Stimulated activated CD8-positive, alpha-beta memory T cell treated with anti-CD3 and anti-CD28 coated beads, Interleukin-12 subunit alpha, Interleukin-12 subunit beta, amount 100 ng/mL, for 24 hours (primary cell): Measurements from ENCODE around the gene TMEM244.
"Not testable (repeated sequence)": the region's sequence is repeated elsewhere in the genome, so short reads cannot be mapped to it uniquely, and the experiment has no call there.

Experiments
- DNase-seq: peaks from one replicate; pipeline ENCODE4 v3.0.0-alpha.2; 2020; ENCODE audit errors: extremely low read depth

The TMEM244 gene

DNA sequence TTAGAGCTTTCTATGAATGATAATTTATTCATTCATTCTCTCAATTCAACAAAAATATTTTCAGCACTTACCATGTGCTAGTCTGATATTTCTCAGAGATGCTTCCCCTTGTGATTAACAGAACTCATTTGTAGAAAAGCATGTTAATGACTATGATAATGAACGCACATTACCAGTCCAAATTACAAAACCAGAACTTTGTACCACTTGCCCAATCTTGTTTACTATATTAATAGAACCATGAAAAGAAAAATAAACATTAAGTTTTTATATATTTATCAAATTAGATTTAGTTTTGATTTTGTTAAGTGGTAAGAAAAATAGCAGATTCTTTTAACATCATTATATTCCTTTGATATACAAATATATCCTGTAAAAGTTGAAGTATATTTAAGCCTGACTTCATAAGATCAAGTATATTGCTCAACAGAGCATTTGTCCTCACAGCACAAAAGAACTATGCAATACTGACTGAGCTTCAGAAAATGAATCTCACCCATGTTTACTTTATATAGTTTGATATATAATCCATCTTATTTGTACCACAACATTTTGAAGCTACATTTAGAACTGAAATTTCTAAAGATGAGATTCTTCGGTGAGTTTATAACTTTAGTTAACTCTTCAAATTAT is 48.9 kb downstream of the TMEM244 start:
- DNase-seq: no peak

DNA sequence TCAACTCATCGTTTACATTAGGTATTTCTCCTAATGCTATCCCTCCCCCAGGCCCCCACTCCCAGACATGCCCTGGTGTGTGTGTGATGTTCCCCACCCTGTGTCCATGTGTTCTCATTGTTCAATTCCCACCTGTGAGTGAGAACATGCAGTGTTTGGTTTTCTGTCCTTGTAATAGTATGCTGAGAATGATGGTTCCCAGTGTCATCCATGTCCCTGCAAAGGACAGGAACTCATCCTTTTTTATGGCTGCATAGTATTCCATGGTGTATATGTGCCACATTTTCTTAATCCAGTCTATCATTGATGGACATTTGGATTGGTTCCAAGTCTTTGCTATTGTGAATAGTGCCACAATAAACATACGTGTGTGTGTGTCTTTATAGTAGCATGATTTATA is 54.0 kb downstream of the TMEM244 start:
- not testable (repeated sequence) for DNase-seq

DNA sequence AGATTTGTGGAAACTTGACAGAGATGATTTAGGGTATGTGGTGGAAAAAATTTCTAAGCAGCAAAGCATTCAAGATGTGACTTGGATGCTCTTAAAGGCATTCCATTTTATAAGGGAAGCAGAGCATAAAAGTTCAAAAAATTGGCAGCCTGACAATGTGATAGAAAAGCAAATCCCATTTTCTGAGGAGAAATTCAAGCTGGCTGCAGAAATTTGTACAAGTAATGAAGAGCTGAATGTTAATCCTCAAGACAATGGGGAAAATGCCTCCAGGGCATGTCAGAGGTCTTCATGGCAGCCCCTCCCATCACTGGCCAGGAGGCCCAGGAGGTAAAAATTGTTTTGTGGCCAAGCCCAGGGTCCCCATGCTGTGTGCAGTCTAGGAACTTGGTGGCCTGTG is 58.2 kb downstream of the TMEM244 start:
- DNase-seq: not testable (repeated sequence)

DNA sequence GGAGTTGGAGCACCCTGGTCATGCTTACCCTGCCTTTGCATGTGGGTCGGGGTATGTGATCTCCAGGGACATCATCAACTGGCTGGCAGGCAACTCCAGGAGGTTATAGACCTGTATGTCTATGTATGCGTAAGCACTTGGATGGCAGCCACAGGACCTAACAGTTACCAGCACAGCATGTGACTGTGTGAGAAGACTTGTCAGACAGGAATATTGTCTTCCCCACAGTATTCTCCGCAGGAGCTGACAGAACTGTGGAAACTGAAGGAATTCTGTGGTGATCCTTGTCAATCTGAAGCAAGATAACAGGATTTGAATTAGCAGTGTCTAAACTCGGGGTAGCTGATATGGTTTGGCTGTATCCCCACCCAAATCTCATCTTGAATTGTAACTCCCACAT is 59.2 kb downstream of the TMEM244 start:
- no peak for DNase-seq

DNA sequence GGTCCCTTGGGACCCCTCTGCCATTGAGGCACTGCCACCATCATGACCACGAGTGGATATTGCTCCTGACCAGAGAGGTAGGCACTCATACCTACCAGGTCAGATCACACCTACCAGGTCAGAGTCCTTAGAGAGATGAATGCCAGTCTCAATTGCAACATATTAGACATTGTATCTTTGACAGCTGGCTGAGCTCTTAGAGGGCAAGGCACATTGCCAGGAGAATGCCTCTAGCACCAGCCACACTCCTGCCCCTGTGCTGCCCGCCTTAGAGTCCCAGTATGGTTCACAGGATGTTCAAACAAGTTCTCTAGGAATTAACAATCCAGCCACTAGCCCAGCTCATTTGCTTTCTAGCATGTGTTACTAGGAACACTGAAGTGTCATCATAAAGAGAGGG is 65.9 kb downstream of the TMEM244 start:
- DNase-seq: no peak

DNA sequence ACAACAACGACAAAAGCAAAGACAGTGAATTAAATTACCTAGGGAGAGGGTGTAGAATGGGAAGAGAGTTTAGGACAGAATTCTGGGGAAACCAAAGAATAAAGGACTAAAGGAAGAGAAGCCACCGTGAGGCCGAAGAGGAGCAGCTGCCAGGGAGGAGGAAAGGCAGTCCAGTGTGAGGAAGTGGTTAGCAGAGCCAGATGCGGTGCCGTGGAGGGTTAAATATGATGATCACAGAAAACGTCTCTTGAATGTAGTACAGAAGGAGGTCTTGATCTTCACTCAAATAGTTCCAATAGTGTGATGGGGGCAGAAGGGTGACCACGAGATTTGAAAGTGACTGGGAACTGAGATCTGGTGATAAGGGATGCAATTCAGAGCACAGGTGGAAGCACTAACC is 67.7 kb downstream of the TMEM244 start:
- no peak for DNase-seq

DNA sequence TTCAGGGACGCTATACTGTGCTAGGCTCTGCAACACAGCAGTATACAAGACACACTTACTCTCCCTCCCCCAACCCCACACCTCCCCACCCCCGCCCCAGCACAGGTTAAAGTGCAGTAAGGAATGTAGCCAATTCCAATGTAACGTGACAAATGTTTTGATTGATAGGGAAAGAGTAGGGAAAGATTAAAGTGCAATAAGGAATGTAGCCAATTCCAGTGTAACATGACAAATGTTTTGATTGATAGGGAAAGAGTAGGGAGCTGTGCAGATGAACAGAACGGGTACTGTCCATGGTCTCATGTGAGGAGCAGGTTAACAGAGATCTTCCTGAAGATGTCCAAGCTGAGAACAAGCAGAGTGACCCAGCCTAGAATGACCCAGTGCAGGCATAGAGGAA is 69.1 kb downstream of the TMEM244 start:
- DNase-seq: no peak

DNA sequence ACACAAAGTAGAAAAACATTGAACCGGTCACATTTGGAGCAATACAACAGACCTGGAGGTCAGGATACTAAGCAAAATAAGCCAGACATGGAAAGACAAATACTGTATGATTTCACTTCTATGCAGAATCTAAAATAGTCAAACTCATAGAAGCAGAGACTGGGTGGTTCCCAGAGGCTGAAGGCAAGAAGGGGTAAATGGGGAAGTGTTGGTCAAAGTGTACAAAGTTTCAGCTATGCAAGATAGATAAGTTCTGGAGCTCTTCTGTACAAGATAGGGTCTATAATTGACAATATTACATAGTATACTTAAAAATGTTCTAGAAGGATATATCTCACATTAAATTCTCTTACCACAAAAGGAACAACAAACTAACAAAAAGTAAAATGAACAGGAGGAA is 70.3 kb downstream of the TMEM244 start:
- DNase-seq: no peak

DNA sequence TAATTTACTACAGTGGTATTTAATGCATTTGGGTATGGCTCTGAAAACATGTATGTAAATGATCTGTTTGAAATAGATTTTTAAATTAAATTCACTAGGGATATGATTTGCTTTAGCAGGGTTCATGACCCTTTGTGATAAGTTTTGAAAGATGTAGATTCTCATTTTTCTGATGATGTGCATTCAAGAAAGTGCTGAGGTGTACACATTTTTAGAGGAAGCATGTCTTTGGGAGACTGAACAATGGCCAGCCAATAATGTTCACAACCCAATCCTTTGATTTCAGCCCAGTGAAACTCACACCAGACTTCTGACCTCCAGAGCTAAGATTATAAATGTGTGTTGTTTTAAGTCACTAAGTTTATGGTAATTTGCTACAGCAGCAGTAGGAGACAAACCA is 71.1 kb downstream of the TMEM244 start:
- no peak for DNase-seq

DNA sequence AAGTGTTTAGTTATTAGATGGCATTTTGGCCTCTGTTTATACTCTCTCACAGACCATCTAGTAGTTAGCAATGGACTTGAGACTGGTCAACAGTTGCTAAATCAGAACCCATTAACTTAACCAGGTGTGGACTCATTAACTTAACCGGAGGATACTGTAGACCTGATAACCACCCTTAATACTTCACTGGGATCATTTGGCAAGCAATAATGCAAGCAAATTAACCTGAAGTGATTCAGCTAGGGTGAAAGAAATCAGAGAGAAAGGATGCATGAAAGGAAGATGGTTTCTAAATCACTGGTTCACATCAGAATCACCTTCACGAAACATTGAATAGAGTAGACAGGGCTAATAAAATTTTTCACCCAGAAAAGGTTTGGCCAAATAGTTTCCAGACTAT is 73.3 kb downstream of the TMEM244 start:
- no peak for DNase-seq

DNA sequence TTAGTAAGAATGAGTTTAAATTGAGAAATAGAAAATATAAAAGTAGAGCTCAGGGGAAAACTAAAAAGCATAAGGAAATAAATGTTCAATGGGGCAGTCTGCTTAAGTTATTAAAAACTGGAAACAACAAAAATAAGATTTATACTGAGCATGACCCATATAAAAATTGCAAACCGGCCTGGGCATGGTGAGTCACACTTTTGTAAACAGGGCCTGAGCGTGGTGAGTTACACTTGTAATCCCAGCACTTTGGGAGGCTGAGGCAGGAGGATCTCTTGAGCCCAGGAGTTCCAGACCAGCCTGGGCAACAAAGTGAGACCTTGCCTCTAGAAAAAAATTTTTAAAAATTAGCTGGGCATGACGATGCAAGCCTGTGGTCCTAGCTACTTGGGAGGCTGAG is 74.6 kb downstream of the TMEM244 start:
- no peak for DNase-seq

DNA sequence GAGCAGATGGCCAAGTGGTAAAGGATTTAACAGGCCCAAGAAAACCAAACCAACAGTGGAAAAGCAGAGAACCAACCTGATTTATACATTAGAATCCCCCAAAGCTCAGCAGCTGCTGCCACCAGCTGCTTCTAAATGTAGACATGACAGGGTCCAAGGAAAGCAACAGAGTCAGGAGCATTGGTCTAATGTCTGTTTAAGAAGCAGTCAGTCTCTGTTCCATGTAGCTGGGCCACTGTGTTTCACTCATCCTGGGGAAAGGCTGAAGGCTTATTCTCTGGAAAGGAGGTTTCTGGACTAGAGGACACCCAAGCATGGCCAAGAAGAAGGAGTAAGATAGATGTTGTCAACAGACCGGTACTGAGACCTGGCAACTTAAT is 75.4 kb downstream of the TMEM244 start:
- no peak for DNase-seq

DNA sequence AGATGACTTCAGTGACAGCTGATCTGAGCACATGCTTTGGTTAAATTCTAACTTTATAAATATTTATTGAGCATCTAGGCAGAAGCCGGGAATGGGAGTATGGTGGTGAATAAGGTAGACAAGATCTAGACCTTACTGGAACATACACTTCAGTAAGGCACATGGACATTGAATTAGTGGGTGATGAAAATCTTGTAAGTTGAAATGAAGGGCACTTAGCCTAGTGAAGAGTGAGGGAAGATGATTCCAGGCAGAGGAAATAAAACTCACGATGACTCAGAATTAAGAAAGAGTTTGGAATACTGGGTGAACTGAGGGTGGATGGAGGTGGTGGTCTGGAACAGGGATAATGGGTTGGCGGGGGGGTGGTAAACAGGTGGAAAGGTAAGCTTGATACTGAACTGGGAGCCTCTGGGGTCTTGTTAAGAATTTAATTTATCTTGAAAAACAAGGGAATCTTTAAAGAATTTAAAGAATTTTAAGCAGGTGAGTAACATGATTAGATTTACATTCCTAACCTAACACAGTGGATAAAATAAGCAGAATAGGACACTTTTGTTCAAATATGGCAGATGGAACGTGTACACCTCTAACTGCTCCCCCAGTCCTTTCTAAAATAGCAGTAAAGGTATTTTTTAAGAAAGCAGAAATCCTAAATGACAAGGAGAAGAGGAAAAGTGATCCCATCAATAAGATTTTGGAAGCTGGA is 75.9 kb downstream of the TMEM244 start:
- DNase-seq: no peak
